B cell (primary cell): Measurements from ENCODE around the gene FIZ1. TPM values are rescaled to one million over a fixed set of nuclear protein-coding genes. Genes with fewer than 3 reads are reported as not detected.

Experiments
- ATAC-seq: fragments of 200-7000 bp; cut with Tn5 transposase; one replicate; pipeline ENCODE4 v1.10.0; 2021; ENCODE audit warnings: low read depth, mild to moderate bottlenecking, moderate number of reproducible peaks, moderate library complexity
- CTCF ChIA-PET: fragments of 350-600 bp; sonication (Branson Sonifier 250); formaldehyde crosslinking; loops from one replicate; lab custom pipeline; 2021; ENCODE audit warnings: antibody characterized with exemption, inconsistent platforms; lab: Charles Lee
- POLR2A ChIA-PET: fragments of 350-600 bp; sonication (Branson Sonifier 250); formaldehyde crosslinking; loops from one replicate; lab custom pipeline; 2021; ENCODE audit warnings: antibody characterized with exemption; lab: Charles Lee
- DNase-seq: peaks from one replicate; pipeline ENCODE4 v3.0.0; 2013
- H2AFZ ChIP-seq: 2 replicates; pipeline ENCODE4 v1.6.1; 2012; ENCODE audit warnings: mild to moderate bottlenecking, low read depth, low read length; ENCODE audit not compliant: insufficient read depth, poor library complexity, severe bottlenecking
- H3K27ac ChIP-seq, 2 donors: 1 replicate in 1 of 2; 2 replicates in 1 of 2; pipeline ENCODE4 v1.5.1; 2012 to 2013; ENCODE audit warnings: low read length in 2 of 2, mild to moderate bottlenecking in 2 of 2, moderate library complexity in 1 of 2
- H3K27me3 ChIP-seq, 4 experiments: fragments of 200-600 bp in 1 of 4; sonication (generic) in 1 of 4; replicated peaks in 1 of 4; 1 replicate in 2 of 4; 2 replicates in 2 of 4; pipeline versions ENCODE4 v1.6.1 to v1.7.0; 2013 to 2016; ENCODE audit warnings: low read length in 3 of 4, mild to moderate bottlenecking in 2 of 4, mixed read lengths in 1 of 4, moderate library complexity in 1 of 4; ENCODE audit not compliant: insufficient read depth in 4 of 4, control insufficient read depth in 3 of 4; ENCODE audit errors: control extremely low read depth in 1 of 4
- H3K36me3 ChIP-seq, 2 experiments: replicated peaks in 1 of 2; 1 replicate in 1 of 2; 2 replicates in 1 of 2; pipeline versions ENCODE4 v1.6.1 to v1.7.1; 2013; ENCODE audit warnings: low read length in 1 of 2; ENCODE audit not compliant: insufficient read depth in 2 of 2, control insufficient read depth in 1 of 2; ENCODE audit errors: control extremely low read depth in 1 of 2, extremely low read depth in 1 of 2
- H3K4me1 ChIP-seq, 2 donors: fragments of 200-600 bp in 1 of 2; sonication (generic) in 1 of 2; 1 replicate in 1 of 2; 2 replicates in 1 of 2; pipeline versions ENCODE4 v1.5.1 to v1.6.1; 2013 to 2017; ENCODE audit warnings: low read length in 2 of 2; ENCODE audit not compliant: control insufficient read depth in 2 of 2, insufficient read depth in 2 of 2
- H3K4me2 ChIP-seq: replicated peaks from 2 replicates; pipeline ENCODE3; 2012; ENCODE audit warnings: mild to moderate bottlenecking, low read depth, low read length; ENCODE audit not compliant: poor library complexity, severe bottlenecking
- H3K4me3 ChIP-seq, 5 experiments: fragments of 200-600 bp in 1 of 5; sonication (generic) in 1 of 5; 1 replicate in 3 of 5; 2 replicates in 2 of 5; pipeline versions ENCODE4 v1.5.1 to v1.7.0; 2011 to 2016; ENCODE audit warnings: low read length in 4 of 5, mild to moderate bottlenecking in 4 of 5, low read depth in 2 of 5, control low read depth in 1 of 5, moderate library complexity in 1 of 5; ENCODE audit not compliant: insufficient read depth in 1 of 5; ENCODE audit errors: control extremely low read depth in 1 of 5, extremely low read depth in 1 of 5
- H3K79me2 ChIP-seq: fragments of 200-600 bp; sonication (generic); one replicate; pipeline ENCODE4 v1.6.0; 2016; ENCODE audit warnings: low read length; ENCODE audit not compliant: control insufficient read depth, insufficient read depth
- H3K9ac ChIP-seq: fragments of 200-600 bp; sonication (generic); 2 replicates; pipeline ENCODE4 v1.6.1; 2017; ENCODE audit warnings: mild to moderate bottlenecking, low read length, moderate library complexity
- H3K9me3 ChIP-seq, 3 donors: one replicate each; pipeline versions ENCODE4 v1.6.1 to v1.7.1; 2013; ENCODE audit warnings: low read length in 2 of 3; ENCODE audit not compliant: control insufficient read depth in 2 of 3, insufficient read depth in 1 of 3; ENCODE audit errors: control extremely low read depth in 1 of 3
- H4K20me1 ChIP-seq: 2 replicates; pipeline ENCODE4 v1.6.0; 2012; ENCODE audit warnings: mild to moderate bottlenecking, low read length; ENCODE audit not compliant: insufficient read depth, control insufficient read depth, poor library complexity, severe bottlenecking
- H3K27ac Mint-ChIP-seq: one replicate; pipeline ENCODE4 v1.8.0; 2021; ENCODE audit warnings: mixed read lengths
- H3K27me3 Mint-ChIP-seq: one replicate; pipeline ENCODE4 v1.8.0; 2021; ENCODE audit warnings: mixed read lengths
- H3K4me1 Mint-ChIP-seq: one replicate; pipeline ENCODE4 v1.8.0; 2021; ENCODE audit warnings: mixed read lengths
- H3K4me3 Mint-ChIP-seq: one replicate; pipeline ENCODE4 v1.8.0; 2021; ENCODE audit warnings: mixed read lengths
- H3K9me3 Mint-ChIP-seq: one replicate; pipeline ENCODE4 v1.8.0; 2022; ENCODE audit warnings: mixed read lengths; ENCODE audit not compliant: insufficient read depth
- EZH2 ChIP-seq: IDR thresholded peaks from 2 replicates; pipeline ENCODE4 v1.6.1; 2012; ENCODE audit warnings: borderline replicate concordance, low read depth, mild to moderate bottlenecking, moderate library complexity, low read length; ENCODE audit not compliant: insufficient read depth, poor library complexity, severe bottlenecking
- WGBS: methylation state at CpG from one replicate; pipeline ENCODE4 v1.1.5; 2013; ENCODE audit warnings: missing lambda C conversion rate; ENCODE audit not compliant: insufficient coverage; 5-methylcytosine and 5-hydroxymethylcytosine counted together
- intact Hi-C: fragments of 100-400 bp; cut with micrococcal nuclease; formaldehyde crosslinking; loops from one replicate; pipeline ENCODE4 v1.10.0; 2022
- polyA plus RNA-seq: library from polyadenylated mRNA; depleted of rRNA; stranded (reverse); fragments of >200 nt; gene quantifications from 2 replicates; pipeline ENCODE4 v1.2.3, GENCODE V29; 2012
- total RNA-seq, 2 donors: library from RNA; stranded (reverse); fragments of 120-200 nt in 1 of 2; gene quantifications; 1 replicate in 1 of 2; 2 replicates in 1 of 2; pipeline versions ENCODE4 v1.2.3 to v1.2.4, GENCODE V29; 2013 to 2022
- TF ChIP-seq, protein P1 (sequence below): fragments of 200-600 bp; IDR thresholded peaks from one replicate; pipeline ENCODE4 v1.8.0; 2022; ENCODE audit warnings: antibody characterized with exemption, mild to moderate bottlenecking

Gene FIZ1
- total and polyA plus RNA-seq, 2 donors (not counting 1 experiment from before 2014, with no cell fraction given), result 8.0 to 26.4 TPM

DNA sequence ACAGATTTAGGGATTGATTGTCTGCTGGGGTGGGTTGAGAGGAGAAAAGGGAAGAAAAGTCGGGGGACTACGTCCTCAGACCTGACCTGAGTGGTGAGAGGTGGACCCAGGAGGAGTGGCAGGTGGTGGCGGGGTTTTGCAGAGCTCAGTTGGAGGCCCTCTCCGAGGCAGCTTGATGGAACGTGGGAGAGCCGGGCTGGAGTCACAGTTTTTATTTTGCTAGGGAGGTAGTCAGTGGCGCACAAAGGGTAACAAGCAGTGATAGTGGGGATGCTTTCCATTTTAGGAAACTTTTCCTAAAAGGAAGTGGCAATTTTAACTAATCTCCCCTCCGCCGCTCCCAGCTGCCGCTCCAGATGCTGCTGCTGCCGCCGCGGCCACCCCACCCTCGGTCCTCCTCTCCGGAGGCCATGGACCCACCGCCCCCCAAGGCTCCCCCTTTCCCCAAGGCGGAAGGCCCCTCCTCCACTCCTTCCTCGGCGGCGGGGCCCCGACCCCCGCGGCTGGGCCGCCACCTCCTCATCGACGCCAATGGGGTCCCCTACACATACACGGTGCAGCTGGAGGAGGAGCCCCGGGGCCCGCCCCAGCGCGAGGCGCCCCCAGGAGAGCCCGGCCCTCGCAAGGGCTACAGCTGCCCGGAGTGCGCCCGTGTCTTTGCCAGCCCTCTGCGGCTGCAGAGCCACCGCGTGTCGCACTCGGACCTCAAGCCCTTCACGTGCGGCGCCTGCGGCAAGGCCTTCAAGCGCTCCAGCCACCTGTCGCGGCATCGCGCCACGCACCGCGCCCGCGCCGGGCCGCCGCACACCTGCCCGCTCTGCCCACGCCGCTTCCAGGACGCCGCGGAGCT lies 43.1 kb upstream of the FIZ1 start:
- Mint-ChIP-seq H3K4me3 (peak overlapping the region; percentile 88), H3K9me3 (no peaks in the 10 kb centered on the region), H3K27me3 (no peaks in the 10 kb centered on the region), H3K27ac (peak overlapping the region; percentile 98), H3K4me1 (peaks cover 66% of the 10 kb centered on the region)
- Histone ChIP-seq H2AFZ (peak overlapping the region; percentile 53), H3K9ac (peak overlapping the region; percentile 77), H3K79me2 (peaks cover 34% of the 10 kb centered on the region), H3K27me3 (no peaks in the 10 kb centered on the region), H3K4me3 (peak overlapping the region; percentile 19 to 85 (median 78)), H3K36me3 (peaks cover 0 to 13% of the 10 kb centered on the region in 2 experiments), H3K4me1 (peaks cover 32 to 67% of the 10 kb centered on the region in 2 donors), H4K20me1 (peaks cover 21% of the 10 kb centered on the region), H3K4me2 (peak overlapping the region; percentile 96), H3K27ac (peak overlapping the region; percentile 79 to 82), H3K9me3 (peaks cover 0 to 11% (median 0%) of the 10 kb centered on the region in 3 donors)
- ATAC-seq, result peak; percentile 13
- under 1% methylated on average over 58 of the region's 65 CpGs for WGBS
- TF ChIP-seq EZH2, result no peak
- TF ChIP-seq, protein P1, sequence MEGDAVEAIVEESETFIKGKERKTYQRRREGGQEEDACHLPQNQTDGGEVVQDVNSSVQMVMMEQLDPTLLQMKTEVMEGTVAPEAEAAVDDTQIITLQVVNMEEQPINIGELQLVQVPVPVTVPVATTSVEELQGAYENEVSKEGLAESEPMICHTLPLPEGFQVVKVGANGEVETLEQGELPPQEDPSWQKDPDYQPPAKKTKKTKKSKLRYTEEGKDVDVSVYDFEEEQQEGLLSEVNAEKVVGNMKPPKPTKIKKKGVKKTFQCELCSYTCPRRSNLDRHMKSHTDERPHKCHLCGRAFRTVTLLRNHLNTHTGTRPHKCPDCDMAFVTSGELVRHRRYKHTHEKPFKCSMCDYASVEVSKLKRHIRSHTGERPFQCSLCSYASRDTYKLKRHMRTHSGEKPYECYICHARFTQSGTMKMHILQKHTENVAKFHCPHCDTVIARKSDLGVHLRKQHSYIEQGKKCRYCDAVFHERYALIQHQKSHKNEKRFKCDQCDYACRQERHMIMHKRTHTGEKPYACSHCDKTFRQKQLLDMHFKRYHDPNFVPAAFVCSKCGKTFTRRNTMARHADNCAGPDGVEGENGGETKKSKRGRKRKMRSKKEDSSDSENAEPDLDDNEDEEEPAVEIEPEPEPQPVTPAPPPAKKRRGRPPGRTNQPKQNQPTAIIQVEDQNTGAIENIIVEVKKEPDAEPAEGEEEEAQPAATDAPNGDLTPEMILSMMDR, result no peak
- ChIA-PET POLR2A (interaction anchor here (0.6 to 1.9 kb wide), 11 partner anchors 8 to 384 kb away, joined by 3 to 17 read pairs (median 4); partner anchors contain the start of genes FIZ1, PPP6R1, U2AF2 and ZNF524), CTCF (interaction anchor here (0.8 to 1.9 kb wide), 5 partner anchors 10 to 38 kb away, joined by 3 to 22 read pairs (median 4); partner anchors contain the start of gene U2AF2)
- DNase-seq, result peak; percentile 69
- intact Hi-C loops, result loop anchor here (1.0 to 5.0 kb wide), 5 partner anchors 7 to 235 kb away; partner anchors contain the start of genes EPN1, UBE2S and ZNF865
